ENCODE measurements around the gene CD101.
A peak's percentile ranks its signal among the peaks of the same experiment; 100 is the strongest.

The CD101 gene

GRCh38 chr1:117017062-117017461 is 15.5 kb downstream of the CD101 start:
- Histone ChIP-seq H4K20me1 (ENCODE audit: insufficient read depth, low read length) (no peaks in the 10 kb centered on the region), H3K27me3 (ENCODE audit: insufficient read depth, low read length, poor library complexity) (no peaks in the 10 kb centered on the region), H2AFZ (ENCODE audit: low read depth, low read length) (no peak overlapping the region), H3K36me3 (ENCODE audit: insufficient read depth, low read length) (no peaks in the 10 kb centered on the region), H3K9ac (ENCODE audit: low read depth, low read length) (no peak overlapping the region), H3K4me1 (ENCODE audit: insufficient read depth, low read length) (no peaks in the 10 kb centered on the region), H3K4me3 (ENCODE audit: low read depth in 1 of 2, low read length in 2 of 2) (no peak overlapping the region), H3K27ac (ENCODE audit: low read length) (no peak overlapping the region), H3K79me2 (ENCODE audit: insufficient read depth, low read length) (no peaks in the 10 kb centered on the region), H3K9me3 (ENCODE audit: insufficient read depth, low read length, severe bottlenecking) (no peaks in the 10 kb centered on the region), H3K4me2 (ENCODE audit: insufficient read depth, low read length) (no peak overlapping the region)
- no peak; the same call in 2 of the 3 replicates for ATAC-seq (ENCODE audit: insufficient read depth, low read depth)
- TF ChIP-seq EZH2 (IDR thresholded peaks at IDR 0.05; ENCODE audit: borderline replicate concordance, low read depth, low read length, severe bottlenecking) (no peak), CTCF (IDR thresholded peaks at IDR 0.05; ENCODE audit: borderline replicate concordance, extremely low read depth, low read length, poor library complexity, severe bottlenecking) (no peak)
- DNase-seq, result no peak

- ATAC-seq (ENCODE audit: insufficient read depth, low read depth) (peak; percentile 45; the same call in 1 of the 3 replicates), DNase-seq (no peak)
- H2AFZ ChIP-seq (ENCODE audit: low read depth, low read length), result no peak overlapping the region
- H3K9me3 ChIP-seq (ENCODE audit: insufficient read depth, low read length, severe bottlenecking), result no peaks in the 10 kb centered on the region
- no peaks in the 10 kb centered on the region for H3K27me3 ChIP-seq (ENCODE audit: insufficient read depth, low read length, poor library complexity)
- no peak overlapping the region for H3K9ac ChIP-seq (ENCODE audit: low read depth, low read length)
- H3K4me2 ChIP-seq (ENCODE audit: insufficient read depth, low read length), result no peak overlapping the region
- no peaks in the 10 kb centered on the region for H4K20me1 ChIP-seq (ENCODE audit: insufficient read depth, low read length)
- H3K79me2 ChIP-seq (ENCODE audit: insufficient read depth, low read length), result no peaks in the 10 kb centered on the region
- no peak overlapping the region for H3K4me3 ChIP-seq (ENCODE audit: low read depth in 1 of 2, low read length in 2 of 2)
- H3K36me3 ChIP-seq (ENCODE audit: insufficient read depth, low read length), result no peaks in the 10 kb centered on the region
- H3K4me1 ChIP-seq (ENCODE audit: insufficient read depth, low read length), result no peaks in the 10 kb centered on the region
- no peak overlapping the region for H3K27ac ChIP-seq (ENCODE audit: low read length)
- no peak for TF ChIP-seq EZH2 (IDR thresholded peaks at IDR 0.05; ENCODE audit: borderline replicate concordance, low read depth, low read length, severe bottlenecking)
- no peak for TF ChIP-seq CTCF (IDR thresholded peaks at IDR 0.05; ENCODE audit: borderline replicate concordance, extremely low read depth, low read length, poor library complexity, severe bottlenecking)
These were observed 16.1 kb downstream of the CD101 start for GRCh38 chr1:117017648-117018047.

DNA sequence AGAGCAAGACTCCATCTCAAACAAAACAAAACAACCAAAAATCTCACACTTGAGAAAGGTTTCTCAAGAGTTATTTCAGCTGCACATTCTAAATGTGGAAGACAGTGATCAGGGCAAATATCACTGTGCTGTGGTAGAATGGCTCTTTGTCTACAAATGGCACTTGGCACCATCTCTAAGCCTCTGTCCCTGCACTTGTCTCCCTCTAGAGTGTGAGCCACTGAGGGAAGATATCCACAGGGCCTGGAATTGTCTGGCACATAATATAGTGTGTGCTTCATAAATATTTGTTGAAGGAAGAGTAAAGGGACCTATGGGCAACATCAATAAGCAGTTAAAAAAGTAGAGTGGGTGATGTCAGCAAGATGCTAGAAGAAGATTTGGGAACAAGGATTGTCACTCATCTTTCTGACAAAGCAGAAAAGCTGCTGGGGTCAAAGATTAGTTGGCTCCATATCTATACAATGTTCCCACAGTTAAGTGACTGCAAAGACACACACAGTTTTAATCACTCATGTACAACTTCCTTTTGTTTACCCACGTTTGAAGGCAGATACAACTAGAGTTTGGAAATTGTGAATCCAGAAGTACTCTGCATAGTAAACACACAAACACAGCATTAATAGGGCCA is 19.1 kb downstream of the CD101 start:
- Histone ChIP-seq H4K20me1 (ENCODE audit: insufficient read depth, low read length) (no peaks in the 10 kb centered on the region), H3K9ac (ENCODE audit: low read depth, low read length) (no peak overlapping the region), H3K9me3 (ENCODE audit: insufficient read depth, low read length, severe bottlenecking) (no peaks in the 10 kb centered on the region), H3K79me2 (ENCODE audit: insufficient read depth, low read length) (no peaks in the 10 kb centered on the region), H3K27ac (ENCODE audit: low read length) (no peak overlapping the region), H3K4me1 (ENCODE audit: insufficient read depth, low read length) (no peaks in the 10 kb centered on the region), H3K4me2 (ENCODE audit: insufficient read depth, low read length) (no peak overlapping the region), H3K4me3 (ENCODE audit: low read depth in 1 of 2, low read length in 2 of 2) (no peak overlapping the region), H3K36me3 (ENCODE audit: insufficient read depth, low read length) (no peaks in the 10 kb centered on the region), H2AFZ (ENCODE audit: low read depth, low read length) (no peak overlapping the region), H3K27me3 (ENCODE audit: insufficient read depth, low read length, poor library complexity) (no peaks in the 10 kb centered on the region)
- TF ChIP-seq EZH2 (IDR thresholded peaks at IDR 0.05; ENCODE audit: borderline replicate concordance, low read depth, low read length, severe bottlenecking) (no peak), CTCF (IDR thresholded peaks at IDR 0.05; ENCODE audit: borderline replicate concordance, extremely low read depth, low read length, poor library complexity, severe bottlenecking) (no peak)
- ATAC-seq (ENCODE audit: insufficient read depth, low read depth), result no peak
- DNase-seq, result no peak

Data from DND-41 (cell line).